Glutamatergic neuron (in vitro differentiated cells): ENCODE data around the gene MED25. TPM values are rescaled to one million over a fixed set of nuclear protein-coding genes. Genes with fewer than 3 reads are reported as not detected.

Experiments used
- DNase-seq: peaks from one replicate; pipeline ENCODE4 v3.0.0; 2022
- H3K27ac Mint-ChIP-seq: one replicate; pipeline ENCODE4 v1.8.0; 2020; ENCODE audit warnings: mild to moderate bottlenecking, mixed read lengths, inconsistent platforms; ENCODE audit not compliant: unreplicated experiment
- H3K27me3 Mint-ChIP-seq: one replicate; pipeline ENCODE4 v1.8.0; 2020; ENCODE audit warnings: mild to moderate bottlenecking, moderate library complexity, mixed read lengths, inconsistent platforms; ENCODE audit not compliant: unreplicated experiment
- H3K36me3 Mint-ChIP-seq: one replicate; pipeline ENCODE4 v1.8.0; 2020; ENCODE audit warnings: mild to moderate bottlenecking, mixed read lengths, inconsistent platforms; ENCODE audit not compliant: unreplicated experiment
- H3K4me1 Mint-ChIP-seq: one replicate; pipeline ENCODE4 v1.8.0; 2020; ENCODE audit warnings: mild to moderate bottlenecking, low read depth, mixed read lengths, inconsistent platforms; ENCODE audit not compliant: unreplicated experiment
- H3K4me3 Mint-ChIP-seq: one replicate; pipeline ENCODE4 v1.8.0; 2020; ENCODE audit warnings: mild to moderate bottlenecking, mixed read lengths, inconsistent platforms; ENCODE audit not compliant: unreplicated experiment
- H3K9me3 Mint-ChIP-seq: one replicate; pipeline ENCODE4 v1.8.0; 2020; ENCODE audit warnings: mild to moderate bottlenecking, moderate library complexity, mixed read lengths, inconsistent platforms; ENCODE audit not compliant: unreplicated experiment
- CTCF ChIP-seq: fragments of 200-600 bp; sonication (generic); IDR thresholded peaks from one replicate; pipeline ENCODE4 v1.5.0; 2021; ENCODE audit not compliant: partially characterized antibody, unreplicated experiment
- total RNA-seq: library from RNA; stranded (reverse); fragmentation: NEBNext Ultra II Directional; extraction: Animal tissue kit (Norgen Biotek cat#: 25700); gene quantifications from one replicate; pipeline ENCODE4 v1.2.1, GENCODE V29; 2021; ENCODE audit not compliant: unreplicated experiment

The MED25 gene
- total RNA-seq, 1 donor from 2014 or later = 51.0 TPM

GRCh38 chr19:49787746-49788145 lies 30.3 kb upstream of the MED25 start:
- Mint-ChIP-seq H3K27me3 (peaks cover 3% of the 10 kb centered on the region), H3K27ac (peak overlapping the region; percentile 28)

GRCh38 chr19:49788857-49789256 lies 29.2 kb upstream of the MED25 start:
- Mint-ChIP-seq H3K9me3 (peaks cover 4% of the 10 kb centered on the region), H3K4me3 (no peak overlapping the region), H3K36me3 (peaks cover 13% of the 10 kb centered on the region), H3K27ac (peak overlapping the region; percentile 17), H3K4me1 (peaks cover 5% of the 10 kb centered on the region), H3K27me3 (peaks cover 3% of the 10 kb centered on the region)
- no peak for DNase-seq
- TF ChIP-seq CTCF = no peak

More at GRCh38 chr19:49787746-49788145, 30.3 kb upstream of the MED25 start:
- Mint-ChIP-seq H3K36me3 (peaks cover 13% of the 10 kb centered on the region), H3K4me3 (peak overlapping the region; percentile 25), H3K9me3 (peaks cover 5% of the 10 kb centered on the region), H3K4me1 (peaks cover 5% of the 10 kb centered on the region)
- no peak for DNase-seq
- no peak for TF ChIP-seq CTCF

- Mint-ChIP-seq H3K4me1 (peaks cover 5% of the 10 kb centered on the region), H3K36me3 (peaks cover 6% of the 10 kb centered on the region), H3K27me3 (peaks cover 6% of the 10 kb centered on the region), H3K27ac (no peak overlapping the region), H3K4me3 (no peak overlapping the region), H3K9me3 (peaks cover 3% of the 10 kb centered on the region)
- no peak for TF ChIP-seq CTCF
- no peak for DNase-seq
Observed at GRCh38 chr19:49790866-49791265, 27.2 kb upstream of the MED25 start.

- peaks cover 11% of the 10 kb centered on the region for H3K36me3 Mint-ChIP-seq
Observed at GRCh38 chr19:49791776-49792445, 26.2 kb upstream of the MED25 start.

More at GRCh38 chr19:49791776-49792445, 26.2 kb upstream of the MED25 start:
- Mint-ChIP-seq H3K4me1 (peaks cover 1% of the 10 kb centered on the region), H3K4me3 (no peak overlapping the region), H3K9me3 (peaks cover 3% of the 10 kb centered on the region), H3K27me3 (peaks cover 9% of the 10 kb centered on the region), H3K27ac (no peak overlapping the region)
- TF ChIP-seq CTCF = no peak
- DNase-seq = no peak
